Ecto neural progenitor cell (in vitro differentiated cells): ENCODE results near the gene KCND2.

Experiments
- DNase-seq: peaks from one replicate; pipeline ENCODE4 v3.0.0-alpha.2; 2018; ENCODE audit warnings: low spot score

KCND2 gene

DNA sequence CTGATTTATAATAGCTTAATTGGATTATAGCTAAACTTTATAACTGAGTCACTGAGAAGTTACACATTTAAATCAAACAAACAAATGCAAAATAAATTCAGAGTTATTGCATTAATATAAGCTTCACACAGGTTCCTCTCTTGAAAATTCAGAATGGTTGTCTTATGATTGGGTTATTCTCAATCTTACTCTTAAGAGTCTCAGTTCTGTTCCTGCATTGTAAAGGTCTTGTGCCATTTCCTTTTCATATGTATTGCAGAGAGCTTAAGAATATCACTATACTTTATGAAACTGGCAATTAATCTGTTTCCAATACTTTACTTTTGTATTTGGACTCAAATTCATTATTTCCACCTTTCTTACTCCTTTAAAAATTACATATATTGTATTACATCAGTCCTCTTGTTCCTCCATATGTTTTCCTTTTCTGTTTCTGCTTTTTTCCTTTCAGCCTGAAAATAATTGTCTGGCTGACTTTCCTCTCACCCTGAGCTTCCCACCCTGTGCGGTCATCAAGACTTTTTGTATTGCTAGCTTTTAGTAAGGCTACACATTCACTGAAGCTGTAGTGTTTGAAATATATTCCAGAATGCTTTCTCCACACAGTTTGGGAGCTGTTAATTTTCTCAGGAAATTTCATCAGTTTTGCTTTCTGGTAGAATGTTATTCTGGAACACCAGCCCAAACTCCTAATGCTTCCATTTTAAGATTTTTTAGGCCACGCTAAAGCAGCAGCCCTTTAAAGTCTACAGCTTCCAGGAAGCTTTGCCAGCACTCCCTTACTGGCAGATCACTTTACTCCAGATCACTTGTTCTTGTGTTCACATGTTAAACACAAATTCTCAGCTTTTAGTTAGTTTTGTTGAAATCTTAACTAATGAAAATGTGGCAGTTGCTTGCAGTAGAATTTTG lies 139.4 kb downstream of the KCND2 start:
- DNase-seq = no peak

DNA sequence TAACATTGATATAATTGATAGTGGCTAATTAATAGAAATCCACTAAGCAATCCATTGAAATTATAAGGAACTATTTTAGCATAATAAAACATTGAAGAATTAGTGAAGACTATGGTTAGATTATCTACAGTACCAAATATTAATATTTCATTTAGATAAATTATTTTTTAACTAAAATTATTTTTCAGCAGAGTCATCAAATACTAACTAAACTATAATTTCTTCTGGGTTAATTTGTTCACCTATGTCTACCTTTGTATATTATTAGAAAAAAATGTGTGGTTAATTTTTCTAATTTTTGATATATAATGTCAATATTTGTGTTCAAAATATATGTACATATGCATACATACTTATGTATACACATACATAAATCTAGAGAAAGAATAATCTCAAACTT lies 140.2 kb downstream of the KCND2 start:
- no peak for DNase-seq

DNA sequence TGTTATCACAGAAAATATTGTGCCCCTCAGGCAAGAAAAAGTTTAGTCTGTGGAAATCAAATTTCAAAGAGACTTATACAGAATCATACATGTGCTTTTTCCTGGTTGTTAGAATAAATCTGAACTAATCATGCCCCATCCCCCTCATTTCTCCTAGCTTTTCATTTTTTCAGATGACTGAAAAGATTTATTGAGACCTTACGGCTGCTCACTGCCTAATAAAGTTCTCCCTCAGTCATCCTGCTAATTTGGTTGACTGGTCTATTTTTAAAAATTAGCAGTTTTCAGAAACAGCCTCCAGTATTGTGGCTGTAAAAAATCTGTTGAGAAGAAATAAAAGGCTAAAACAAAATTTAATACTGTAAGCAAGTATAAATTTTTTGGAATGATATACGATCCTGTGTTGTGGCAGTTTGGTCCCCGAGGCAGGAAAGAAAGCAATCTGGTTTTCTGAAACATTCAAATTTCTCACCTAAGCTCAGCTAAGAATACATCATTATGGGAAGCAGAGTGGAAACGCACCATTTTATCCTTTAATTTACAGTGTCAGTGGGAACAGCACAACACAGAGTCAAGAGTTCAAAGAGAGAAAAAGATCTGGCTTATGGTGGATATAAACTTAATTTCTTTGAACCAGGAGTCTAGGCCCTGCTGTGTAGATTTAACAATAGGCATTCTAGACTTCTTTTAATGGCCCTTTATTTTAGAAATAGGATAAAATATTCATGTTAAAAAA lies 144.4 kb downstream of the KCND2 start:
- DNase-seq = no peak

GRCh38 chr7:120421151-120421651 lies 148.2 kb downstream of the KCND2 start:
- DNase-seq = no peak

GRCh38 chr7:120431016-120431415 lies 158.0 kb downstream of the KCND2 start:
- DNase-seq = no peak

DNA sequence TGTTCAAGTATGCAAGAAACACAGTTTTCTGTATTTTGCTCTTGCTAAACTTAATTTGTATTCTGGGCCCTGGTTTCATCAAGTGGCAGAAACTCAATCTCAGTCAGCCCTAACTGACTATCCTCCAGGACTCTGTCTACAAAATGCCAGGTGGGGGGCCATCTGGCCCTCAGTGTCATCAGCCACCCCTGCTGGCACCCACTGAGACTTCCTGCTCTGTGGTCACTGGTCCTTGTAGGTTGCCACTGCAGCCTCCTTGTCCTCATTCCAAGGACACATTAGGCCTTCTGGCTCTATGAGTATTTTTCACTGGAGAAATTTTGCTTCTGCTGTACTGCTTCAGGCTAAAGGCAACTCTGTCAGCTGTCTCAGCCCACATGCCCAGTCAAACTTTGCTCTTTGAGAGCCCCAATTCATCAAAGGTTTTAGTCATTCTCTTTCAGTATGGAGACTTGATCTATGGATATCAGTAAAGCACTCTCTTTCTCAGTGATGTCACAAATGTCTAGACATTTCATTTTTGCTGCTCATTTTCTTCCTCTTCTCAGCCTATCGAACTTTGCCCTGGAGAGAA lies 163.6 kb downstream of the KCND2 start:
- no peak for DNase-seq

- DNase-seq = no peak
Observed at GRCh38 chr7:120441850-120442249, 168.9 kb downstream of the KCND2 start.

- no peak for DNase-seq
Observed at GRCh38 chr7:120442838-120443237, 169.9 kb downstream of the KCND2 start.

DNA sequence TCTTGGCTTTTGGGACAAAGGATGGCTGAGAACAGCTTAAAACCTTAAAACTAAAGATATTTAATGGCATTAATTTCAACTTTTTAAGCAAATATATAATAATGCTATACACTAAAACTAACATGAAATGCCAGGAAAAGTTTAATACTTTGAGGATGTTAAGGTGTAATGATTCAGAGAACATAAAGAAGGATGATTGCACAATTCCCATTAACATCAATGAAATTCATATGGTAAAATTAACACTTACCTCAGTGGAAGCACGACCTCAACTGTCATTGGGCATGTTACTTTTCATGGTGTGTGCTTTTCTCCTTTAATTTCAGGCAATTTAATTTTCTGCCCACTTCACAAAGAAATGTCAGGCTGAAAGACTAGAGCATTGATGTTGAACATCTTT lies 171.7 kb downstream of the KCND2 start:
- DNase-seq = no peak

DNA sequence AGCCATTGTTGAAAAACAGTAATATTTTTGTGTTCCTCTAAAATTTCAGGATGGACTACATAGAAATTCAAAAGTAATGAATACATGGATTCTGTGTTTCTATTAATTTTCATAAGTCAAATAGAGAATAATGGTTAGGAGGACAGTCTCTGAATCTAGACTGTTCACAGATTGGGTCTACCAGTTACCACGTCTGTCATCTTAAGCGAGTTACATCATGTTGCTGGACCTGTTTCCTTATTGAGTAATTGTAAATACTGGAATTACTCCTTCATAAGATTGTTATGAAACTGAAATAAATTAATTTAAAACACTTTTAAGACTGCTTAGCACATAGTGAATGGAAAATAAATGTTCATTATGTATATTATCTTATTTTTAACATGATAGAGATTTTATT lies 172.3 kb downstream of the KCND2 start:
- no peak for DNase-seq

GRCh38 chr7:120452665-120453064 lies 179.7 kb downstream of the KCND2 start:
- DNase-seq = no peak

DNA sequence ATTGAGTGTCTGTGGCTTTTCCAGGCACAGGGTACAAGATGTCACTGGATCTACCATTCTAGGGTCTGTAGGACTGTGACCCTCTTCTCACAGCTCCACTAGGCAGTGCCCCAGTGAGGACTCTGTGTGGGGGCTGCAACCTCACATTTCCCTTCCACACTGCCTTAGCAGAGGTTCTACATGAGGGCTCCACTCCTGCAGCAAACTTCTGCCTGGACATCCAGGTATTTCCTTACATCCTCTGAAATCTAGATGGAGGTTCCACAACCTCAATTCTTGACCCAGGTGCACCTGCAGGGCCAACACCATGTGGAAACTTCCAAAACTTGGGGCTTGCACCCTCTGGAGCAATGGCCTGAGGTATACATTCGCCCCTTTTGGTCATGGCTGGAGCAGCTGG lies 183.7 kb downstream of the KCND2 start:
- DNase-seq = no peak

DNA sequence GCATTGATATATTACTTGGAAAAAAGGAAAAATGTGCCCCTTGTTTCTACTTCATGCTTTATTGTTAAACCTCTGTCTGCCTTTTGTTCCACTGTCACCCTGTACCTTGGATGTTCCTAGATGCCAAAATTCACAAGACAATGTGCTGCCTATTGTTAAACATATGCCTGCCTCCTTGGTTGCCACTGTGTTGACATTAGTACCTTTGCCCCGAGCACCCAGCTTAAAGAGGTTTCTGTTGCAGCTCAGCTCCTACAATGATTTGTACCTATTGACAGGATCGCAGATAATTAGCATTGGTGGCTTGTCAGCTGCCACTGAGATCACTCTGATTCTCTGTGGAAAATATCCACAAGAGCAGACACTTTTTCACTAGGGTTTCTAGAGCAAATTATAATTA lies 188.0 kb downstream of the KCND2 start:
- no peak for DNase-seq

GRCh38 chr7:120462991-120463390 lies 190.0 kb downstream of the KCND2 start:
- DNase-seq = no peak

- no peak for DNase-seq
Observed at GRCh38 chr7:120464104-120464503, 191.1 kb downstream of the KCND2 start.

GRCh38 chr7:120467676-120468075 lies 194.7 kb downstream of the KCND2 start:
- DNase-seq = no peak

DNA sequence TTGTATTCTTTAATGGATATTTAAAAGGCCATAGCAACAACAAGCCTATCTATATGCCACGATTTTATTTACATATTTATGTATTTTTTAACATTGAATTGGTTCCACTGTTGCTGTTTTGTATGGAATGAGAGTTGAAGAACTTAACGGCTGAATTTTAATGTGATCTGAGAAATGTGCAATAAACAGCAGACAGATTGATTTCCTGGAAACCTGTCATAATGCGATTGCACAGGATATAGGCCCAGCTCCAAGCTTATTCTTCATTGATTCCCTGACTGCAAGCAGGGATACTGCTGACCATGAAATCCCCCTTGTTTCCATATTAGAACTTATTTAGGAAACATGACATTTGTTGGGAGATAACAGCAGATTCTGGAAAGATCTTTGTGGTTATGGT lies 195.6 kb downstream of the KCND2 start:
- no peak for DNase-seq

- no peak for DNase-seq
Observed at GRCh38 chr7:120472892-120473291, 199.9 kb downstream of the KCND2 start.

GRCh38 chr7:120473352-120473751 lies 200.4 kb downstream of the KCND2 start:
- no peak for DNase-seq

- no peak for DNase-seq
Observed at GRCh38 chr7:120475994-120476393, 203.0 kb downstream of the KCND2 start.

DNA sequence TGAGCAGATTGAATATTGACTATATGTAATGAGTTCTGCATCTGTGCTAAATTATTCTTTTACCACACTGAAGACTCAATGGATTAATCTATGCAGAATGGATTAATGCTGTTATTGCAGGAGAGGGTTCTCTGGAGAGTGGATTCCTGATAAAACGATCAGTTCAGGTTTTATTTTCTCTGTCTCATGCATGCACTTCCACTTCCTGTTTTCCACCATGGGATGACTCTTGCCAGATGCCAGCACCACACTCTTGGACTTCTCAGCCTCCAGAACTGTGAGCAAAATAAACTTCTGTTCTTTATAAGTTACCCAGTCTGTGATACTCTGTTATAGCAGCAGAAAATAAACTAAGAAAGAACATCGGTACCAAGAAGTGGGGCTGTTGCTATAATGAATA lies 207.5 kb downstream of the KCND2 start:
- DNase-seq = no peak

GRCh38 chr7:120480930-120481329 lies 208.0 kb downstream of the KCND2 start:
- no peak for DNase-seq

- DNase-seq = no peak
Observed at GRCh38 chr7:120486164-120486563, 213.2 kb downstream of the KCND2 start.
